K562 (cell line): ENCODE results near the gene DAB2IP. TPM values are rescaled to one million over a fixed set of nuclear protein-coding genes. Genes with fewer than 3 reads are reported as not detected.

Experiments used
- ATAC-seq: fragments of 200-7000 bp; cut with Tn5 transposase; 3 replicates; pipeline ENCODE4 v1.9.1; 2020; ENCODE audit warnings: moderate library complexity
- BruUV-seq: library from RNA; stranded (reverse); fragments of 400-500 nt; replicated peaks from 2 replicates; lab custom pipeline; 2021; lab: Mats Ljungman, UMichigan
- CTCF ChIA-PET: fragments of 300-600 bp; formaldehyde crosslinking; extraction: SDS; loops from one replicate; lab custom pipeline; 2021; ENCODE audit warnings: low intra/inter-chr PET ratio; lab: Yijun Ruan, JAX
- POLR2A ChIA-PET: fragments of 300-600, 350-650 bp; sonication (Branson Sonifier 250); formaldehyde crosslinking; extraction: SDS; loops from one replicate; lab custom pipeline; 2021; ENCODE audit warnings: antibody characterized with exemption, inconsistent platforms; lab: Yijun Ruan, JAX
- DNase-seq, 4 experiments: peaks; one replicate each; pipeline versions ENCODE4 v3.0.0 to v3.0.0-alpha.2; 2011 to 2018; ENCODE audit warnings: low spot score in 3 of 4, mixed read lengths in 3 of 4; ENCODE audit errors: extremely low read depth in 1 of 4
- FAIRE-seq: peaks from 2 replicates; lab custom pipeline; 2011; peaks lifted over from hg19 to GRCh38; lab: Jason Lieb, UNC
- H2AFZ ChIP-seq: 2 replicates; pipeline ENCODE4 v1.6.0; 2011; ENCODE audit warnings: low read depth, low read length, control low read depth, inconsistent platforms
- H3K27ac ChIP-seq: fragments of 200-600 bp; 3 replicates; pipeline ENCODE4 v1.8.0; 2011; ENCODE audit warnings: low read depth, mild to moderate bottlenecking, control low read depth, inconsistent platforms, low read length, moderate library complexity, mixed read lengths; ENCODE audit errors: extremely low read depth
- H3K27me3 ChIP-seq, 2 experiments: fragments of 300-600 bp in 1 of 2; 2 replicates in 1 of 2; 3 replicates in 1 of 2; pipeline versions ENCODE4 v1.6.0 to v1.8.0; 2011; ENCODE audit warnings: inconsistent platforms in 2 of 2, low read length in 2 of 2, mild to moderate bottlenecking in 1 of 2, mixed read lengths in 1 of 2, moderate library complexity in 1 of 2; ENCODE audit not compliant: control insufficient read depth in 2 of 2, insufficient read depth in 2 of 2
- H3K36me3 ChIP-seq: fragments of 300-600 bp; 3 replicates; pipeline ENCODE4 v1.8.0; 2011; ENCODE audit warnings: mild to moderate bottlenecking, low read length, inconsistent platforms; ENCODE audit not compliant: control insufficient read depth, insufficient read depth
- H3K4me1 ChIP-seq, 2 experiments: fragments of 200-600 bp in 1 of 2; replicated peaks in 1 of 2; 2 replicates in 1 of 2; 3 replicates in 1 of 2; pipeline versions ENCODE4 v1.5.1 to v1.8.0; 2011; ENCODE audit warnings: inconsistent platforms in 2 of 2, low read length in 2 of 2, mild to moderate bottlenecking in 1 of 2, mixed read lengths in 1 of 2, moderate library complexity in 1 of 2; ENCODE audit not compliant: control insufficient read depth in 2 of 2, insufficient read depth in 2 of 2
- H3K4me2 ChIP-seq: 2 replicates; pipeline ENCODE4 v1.6.1; 2011; ENCODE audit warnings: low read length, control low read depth, inconsistent platforms, mixed read lengths; ENCODE audit not compliant: insufficient read depth
- H3K4me3 ChIP-seq: fragments of 200-600 bp; sonication (generic), shearing (Covaris generic); 2 replicates; pipeline ENCODE4 v1.5.1; 2016; ENCODE audit warnings: control low read depth, inconsistent platforms
- H3K79me2 ChIP-seq: fragments of 200-600 bp; 3 replicates; pipeline ENCODE4 v1.8.0; 2011; ENCODE audit warnings: low read length, inconsistent platforms; ENCODE audit not compliant: control insufficient read depth, insufficient read depth
- H3K9ac ChIP-seq, 2 experiments: 2 replicates each; pipeline versions ENCODE4 v1.6.0 to v1.6.1; 2011; ENCODE audit warnings: low read depth in 2 of 2, low read length in 2 of 2, control low read depth in 1 of 2, inconsistent platforms in 1 of 2, mild to moderate bottlenecking in 1 of 2, mixed read lengths in 1 of 2; ENCODE audit not compliant: insufficient read depth in 1 of 2
- H3K9me1 ChIP-seq: one replicate; pipeline ENCODE4 v1.6.0; 2011; ENCODE audit warnings: inconsistent platforms, mild to moderate bottlenecking, low read length, moderate library complexity; ENCODE audit not compliant: control insufficient read depth, insufficient read depth
- H3K9me3 ChIP-seq: replicated peaks from 2 replicates; pipeline ENCODE4 v1.5.1; 2011; ENCODE audit warnings: low read depth, low read length, inconsistent platforms; ENCODE audit not compliant: control insufficient read depth, insufficient read depth
- H4K20me1 ChIP-seq: replicated peaks from 2 replicates; pipeline ENCODE4 v1.6.1; 2011; ENCODE audit warnings: low read length, inconsistent platforms, mixed read lengths; ENCODE audit not compliant: control insufficient read depth, insufficient read depth
- BMI1 ChIP-seq: fragments of 150-350 bp; IDR thresholded peaks from 2 replicates; pipeline ENCODE4 v1.6.1; 2014; ENCODE audit warnings: low read length
- CBX3 ChIP-seq, 2 experiments: IDR thresholded peaks; 1 replicate in 1 of 2; 2 replicates in 1 of 2; pipeline ENCODE4 v1.6.1; 2012; ENCODE audit warnings: inconsistent platforms in 2 of 2, low read length in 2 of 2, borderline replicate concordance in 1 of 2, control low read depth in 1 of 2
- CHD2 ChIP-seq: IDR thresholded peaks from 2 replicates; pipeline ENCODE4 v1.6.1; 2011; ENCODE audit warnings: low read depth, low read length
- E2F4 ChIP-seq: sonication (generic); formaldehyde crosslinking; IDR thresholded peaks from 2 replicates; pipeline ENCODE4 v1.8.0; 2022; ENCODE audit warnings: mild to moderate bottlenecking, low read depth, missing genetic modification reagents
- EZH2 ChIP-seq: IDR thresholded peaks from 2 replicates; pipeline ENCODE4 v1.6.1; 2012; ENCODE audit warnings: low read depth, mild to moderate bottlenecking, inconsistent platforms, low read length, borderline replicate concordance
- FIP1L1 ChIP-seq: fragments of 200-400 bp; formaldehyde crosslinking; IDR thresholded peaks from 2 replicates; pipeline ENCODE4 v1.6.1; 2018; ENCODE audit warnings: mild to moderate bottlenecking, low read depth, low read length; ENCODE audit not compliant: poor library complexity, severe bottlenecking
- KHSRP ChIP-seq: fragments of 450-650 bp; IDR thresholded peaks from 2 replicates; pipeline ENCODE4 v1.6.1; 2017
- KLF10 ChIP-seq: fragments of 250-450 bp; sonication (Bioruptor Pico); IDR thresholded peaks from 2 replicates; pipeline ENCODE4 v1.6.1; 2021; ENCODE audit warnings: matching md5 sums
- MIER1 ChIP-seq: fragments of 450-650 bp; IDR thresholded peaks from 2 replicates; pipeline ENCODE4 v1.6.1; 2016; ENCODE audit warnings: antibody characterized with exemption, mild to moderate bottlenecking, low read depth
- NBN ChIP-seq: fragments of 450-650 bp; IDR thresholded peaks from 2 replicates; pipeline ENCODE4 v1.6.1; 2016; ENCODE audit warnings: low read depth, mild to moderate bottlenecking
- SAFB ChIP-seq: fragments of 200-400 bp; formaldehyde crosslinking; IDR thresholded peaks from 2 replicates; pipeline ENCODE4 v1.6.1; 2017; ENCODE audit warnings: low read depth, low read length, borderline replicate concordance
- SIRT6 ChIP-seq: IDR thresholded peaks from one replicate; pipeline ENCODE4 v1.6.1; 2012; ENCODE audit warnings: low read depth, mild to moderate bottlenecking, control low read depth, inconsistent platforms, low read length, moderate library complexity
- SNAPC5 ChIP-seq: fragments of 250-450 bp; sonication (Bioruptor Pico); IDR thresholded peaks from 2 replicates; pipeline ENCODE4 v1.8.0; 2021; ENCODE audit warnings: moderate library complexity, mild to moderate bottlenecking, inconsistent platforms
- STAT5A ChIP-seq: IDR thresholded peaks from 2 replicates; pipeline ENCODE4 v1.6.1; 2012; ENCODE audit warnings: low read length, inconsistent platforms, borderline replicate concordance
- YY1 ChIP-seq, 3 experiments: IDR thresholded peaks; 2 replicates each; pipeline ENCODE4 v1.6.1; 2011; ENCODE audit warnings: low read length in 2 of 3, mild to moderate bottlenecking in 2 of 3, moderate library complexity in 2 of 3, borderline replicate concordance in 1 of 3, control low read depth in 1 of 3, low read depth in 1 of 3; ENCODE audit not compliant: insufficient read depth in 3 of 3, insufficient replicate concordance in 2 of 3, control insufficient read depth in 1 of 3, insufficient read length in 1 of 3; ENCODE audit errors: extremely low read depth in 1 of 3
- ZNF518B ChIP-seq: fragments of 250-450 bp; sonication (Bioruptor Pico); IDR thresholded peaks from 2 replicates; pipeline ENCODE4 v1.5.0; 2021; ENCODE audit warnings: mild to moderate bottlenecking, moderate library complexity
- ZNF561 ChIP-seq: fragments of 450-650 bp; formaldehyde crosslinking; conservative IDR thresholded peaks from 2 replicates; pipeline ENCODE4 v1.4.0; 2020; ENCODE audit warnings: mild to moderate bottlenecking, moderate library complexity
- WGBS: fragments of 100-300 bp; shearing (Covaris generic); methylation state at CpG from one replicate; pipeline ENCODE4 v1.1.6; 2016; ENCODE audit warnings: low coverage, mixed read lengths; ENCODE audit not compliant: insufficient coverage; ENCODE audit errors: missing lambda C conversion rate; 5-methylcytosine and 5-hydroxymethylcytosine counted together
- in situ Hi-C: fragments of 300-500 bp; cut with MboI; formaldehyde crosslinking; loops from 4 replicates; pipeline ENCODE4 v1.15.0; 2018; ENCODE audit warnings: inconsistent platforms, mixed read lengths
- intact Hi-C: fragments of 100-400 bp; cut with micrococcal nuclease; formaldehyde crosslinking; loops from 2 replicates; pipeline ENCODE4 v1.14.2; 2022
- polyA plus RNA-seq, 8 experiments: library from polyadenylated mRNA; depleted of rRNA in 4 of 8; stranded (reverse) in 5 of 8; unstranded in 3 of 8; fragments of >200 nt; fragmentation: Nextera tagmentation in 2 of 8; fragmentation: Illumina TruSeq in 1 of 8; extraction: Ambion mirVana in 2 of 8; extraction: Trizol in 1 of 8; gene quantifications; 2 replicates each; pipeline versions ENCODE4 v1.2.1 to v1.2.3, GENCODE V29; 2011 to 2014; ENCODE audit warnings: inconsistent platforms in 1 of 8, missing spikeins in 1 of 8
- total RNA-seq, 7 experiments: library from RNA; depleted of rRNA in 6 of 7; stranded (reverse); fragments of >200 nt in 6 of 7; fragmentation: Illumina TruSeq in 2 of 7; extraction: Trizol in 2 of 7; gene quantifications; 2 replicates each; pipeline versions ENCODE4 v1.2.1 to v1.2.3, GENCODE V29; 2011 to 2021; ENCODE audit warnings: low replicate concordance in 1 of 7

DAB2IP gene
- total and polyA plus RNA-seq, 9 of the 15 experiments (the other 6 are each of a cell fraction or from before 2014, with no cell fraction given): 0.04 to 0.31 (median 0.08) TPM; not detected in 5

- H3K27me3 ChIP-seq: peaks cover 9 to 26% of the 10 kb centered on the region in 2 experiments; a peak in 4 of 5 replicates
- no peaks in the 10 kb centered on the region for H3K9me3 ChIP-seq
- FAIRE-seq (no peak), ATAC-seq (no peak), DNase-seq (no peak)
- CTCF ChIA-PET: no interaction called here
- H3K9me1 ChIP-seq: no peaks in the 10 kb centered on the region
- H3K36me3 ChIP-seq: no peaks in the 10 kb centered on the region
- POLR2A ChIA-PET: interaction anchor here (0.6 to 0.7 kb wide), 2 partner anchors 35 to 126 kb away, joined by 3 read pairs; no protein-coding TSS in a partner anchor
- peaks cover 0 to 8% of the 10 kb centered on the region in 2 experiments; a peak in 3 of 5 replicates for H3K4me1 ChIP-seq
- peak overlapping the region in 1 of 2 experiments; percentile 9; a peak in 1 of 4 replicates for H3K9ac ChIP-seq
- H2AFZ ChIP-seq: no peak overlapping the region
- in situ Hi-C loops (no loop called here), intact Hi-C loops (no loop called here)
- H3K79me2 ChIP-seq: no peaks in the 10 kb centered on the region
- no peak overlapping the region for H3K4me3 ChIP-seq
- no TSS peak for BruUV-seq
- WGBS: 6% methylated on average over 15 of the region's 22 CpGs
- no peak overlapping the region for H3K27ac ChIP-seq
- no peak overlapping the region for H3K4me2 ChIP-seq
- H4K20me1 ChIP-seq: peaks cover 13% of the 10 kb centered on the region; the same call in 1 of the 2 replicates
- TF ChIP-seq BMI1: no peak
- TF ChIP-seq STAT5A: no peak
- no peak for TF ChIP-seq SNAPC5 (CRISPR knock-in tag)
- TF ChIP-seq YY1 (IDR thresholded peaks at IDR 0.05; ENCODE audit: borderline replicate concordance in 1 of 3, control insufficient read depth in 1 of 3, extremely low read depth in 1 of 3, insufficient read depth in 3 of 3, insufficient read length in 1 of 3, insufficient replicate concordance in 2 of 3, low read depth in 1 of 3, low read length in 2 of 3): no peak
- no peak for TF ChIP-seq CBX3 (IDR thresholded peaks at IDR 0.05; ENCODE audit: borderline replicate concordance in 1 of 2, low read length in 2 of 2)
- no peak for TF ChIP-seq E2F4 (CRISPR knock-in tag)
- TF ChIP-seq NBN: no peak
- no peak for TF ChIP-seq KHSRP
- TF ChIP-seq CHD2: no peak
- no peak for TF ChIP-seq EZH2
- TF ChIP-seq ZNF518B (CRISPR knock-in tag): no peak
- TF ChIP-seq ZNF561 (CRISPR knock-in tag): no peak
- no peak for TF ChIP-seq FIP1L1
- TF ChIP-seq SAFB: no peak
- no peak for TF ChIP-seq SIRT6
- TF ChIP-seq MIER1: no peak
- TF ChIP-seq KLF10: no peak
Observed at GRCh38 chr9:121645853-121646807, 5.3 kb upstream of the DAB2IP start.
